Colon (tissue), 2 donors: ENCODE data around the gene DRAP1.
A peak's percentile ranks its signal among the peaks of the same experiment; 100 is the strongest.

Source experiments
- FAIRE-seq: peaks from 2 replicates; lab custom pipeline; 2012; peaks lifted over from hg19 to GRCh38; lab: Jason Lieb, UNC
- donor health status: control.
- donor health status: control.

The DRAP1 gene, protein sequence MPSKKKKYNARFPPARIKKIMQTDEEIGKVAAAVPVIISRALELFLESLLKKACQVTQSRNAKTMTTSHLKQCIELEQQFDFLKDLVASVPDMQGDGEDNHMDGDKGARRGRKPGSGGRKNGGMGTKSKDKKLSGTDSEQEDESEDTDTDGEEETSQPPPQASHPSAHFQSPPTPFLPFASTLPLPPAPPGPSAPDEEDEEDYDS

GRCh38 chr11:65919141-65919572 is at the start of gene DRAP1:
TSS of gene DRAP1 (plus strand) at chr11:65919426. CDS start at chr11:65919502, 76 bp downstream.
- FAIRE-seq = no peak

GRCh38 chr11:65869643-65870306 is 49.5 kb upstream of the DRAP1 start:
- no peak for FAIRE-seq

DNA sequence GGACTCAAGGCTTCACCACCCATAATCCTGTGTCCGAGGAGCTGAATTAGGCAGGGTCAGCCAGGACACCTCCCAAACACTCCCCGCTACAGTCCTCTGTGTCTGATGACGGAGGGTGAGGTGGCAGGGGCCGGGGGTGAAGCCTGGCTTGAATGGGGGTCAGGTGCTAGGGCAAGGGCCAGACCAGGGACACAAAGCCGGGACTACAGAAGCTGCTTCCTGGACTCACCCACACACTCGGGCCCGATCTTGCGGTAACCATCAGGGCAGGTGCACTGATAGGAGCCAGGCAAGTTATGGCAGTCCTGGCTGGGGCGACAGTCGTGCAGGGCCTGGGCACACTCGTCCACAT is 48.9 kb upstream of the DRAP1 start:
- no peak for FAIRE-seq

- no peak for FAIRE-seq
Observed at GRCh38 chr11:65870706-65871681, 48.2 kb upstream of the DRAP1 start.

GRCh38 chr11:65871811-65872548 is 47.2 kb upstream of the DRAP1 start:
- no peak for FAIRE-seq

DNA sequence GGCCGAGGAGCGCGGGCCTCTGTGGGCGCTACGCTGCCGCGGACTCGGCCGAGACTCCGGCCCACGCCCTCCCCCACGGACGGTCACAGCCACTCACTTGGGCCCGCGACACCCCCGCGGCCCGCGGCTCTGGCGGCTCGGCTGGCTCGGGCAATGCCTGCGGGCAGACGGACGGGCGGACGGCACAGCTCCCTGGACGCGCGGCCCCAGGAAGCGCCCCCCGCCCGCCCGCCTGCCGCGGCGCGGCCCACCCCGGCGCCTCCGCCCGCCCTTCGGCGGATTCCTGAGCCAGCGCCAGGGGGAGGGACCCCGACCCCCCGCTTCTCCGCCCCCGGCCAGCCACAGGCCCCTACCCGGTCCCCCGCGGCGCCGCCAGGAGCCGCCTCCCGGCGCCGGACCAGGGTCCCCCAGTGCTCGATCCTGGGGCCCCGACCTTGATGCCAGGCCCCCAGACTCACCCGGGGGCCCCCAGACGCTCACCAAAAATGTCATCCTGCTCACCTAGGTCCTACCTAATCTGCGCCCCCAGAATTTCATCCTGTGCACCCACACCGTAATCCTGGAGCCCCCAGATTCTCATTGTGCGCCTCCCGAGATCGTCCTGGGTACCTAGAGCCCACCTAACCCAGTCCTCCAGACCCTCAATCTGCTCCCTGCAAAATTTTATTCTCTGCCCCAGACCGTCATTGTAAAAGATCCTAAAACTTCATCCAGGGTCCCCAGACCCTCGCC is 46.5 kb upstream of the DRAP1 start, which contains the start of gene EFEMP2:
Gene EFEMP2 (minus strand): TSS at position 215 of the 732 bp plus-strand sequence. CDS start 446 bp downstream, outside the sequence.
- FAIRE-seq = no peak

DNA sequence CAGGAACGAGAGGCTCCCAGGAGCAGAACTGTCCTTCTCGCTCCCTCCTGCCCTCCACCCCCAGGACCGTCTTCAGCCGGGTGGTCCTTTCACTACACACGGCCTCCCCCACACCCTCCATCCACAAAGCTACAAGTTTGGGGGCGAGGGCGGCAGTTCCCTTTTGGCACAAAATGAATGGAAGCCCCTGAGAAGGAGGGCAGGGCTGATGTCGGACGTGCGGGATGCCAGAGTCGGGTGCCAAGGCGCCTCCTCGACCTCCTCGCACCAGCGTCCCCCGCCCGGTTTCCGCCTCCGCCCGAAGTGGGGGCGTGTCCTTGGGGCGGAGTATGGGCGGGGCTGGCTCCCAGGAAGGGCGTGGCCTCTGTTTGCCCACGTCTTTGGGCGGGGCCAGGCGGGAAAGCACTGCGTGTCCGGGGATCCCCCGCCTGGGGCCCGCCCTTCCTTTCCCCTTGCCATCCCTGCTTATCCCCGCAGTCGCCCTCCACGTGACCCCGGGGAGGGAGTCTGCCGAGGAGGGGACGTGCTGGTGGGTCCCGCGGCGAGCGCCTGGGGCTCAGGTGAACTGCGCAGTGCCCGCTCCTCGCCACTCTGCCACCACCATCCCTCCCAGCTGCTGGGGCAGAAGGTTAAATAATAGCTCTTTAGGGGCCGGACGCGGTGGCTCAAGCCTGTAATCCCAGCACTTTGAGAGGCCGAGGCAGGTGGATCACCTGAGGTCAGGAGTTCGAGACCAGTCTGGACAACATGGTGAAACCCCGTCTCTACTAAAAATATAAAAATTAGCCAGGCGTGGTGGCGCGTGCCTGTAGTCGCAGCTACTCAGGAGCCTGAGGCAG is 45.7 kb upstream of the DRAP1 start:
- FAIRE-seq = peak; percentile 38

GRCh38 chr11:65879617-65880016 is 39.6 kb upstream of the DRAP1 start, which contains the start of gene CTSW:
TSS of gene CTSW (plus strand) at chr11:65879837. CDS start at chr11:65879855, 18 bp downstream.
- FAIRE-seq = no peak

DNA sequence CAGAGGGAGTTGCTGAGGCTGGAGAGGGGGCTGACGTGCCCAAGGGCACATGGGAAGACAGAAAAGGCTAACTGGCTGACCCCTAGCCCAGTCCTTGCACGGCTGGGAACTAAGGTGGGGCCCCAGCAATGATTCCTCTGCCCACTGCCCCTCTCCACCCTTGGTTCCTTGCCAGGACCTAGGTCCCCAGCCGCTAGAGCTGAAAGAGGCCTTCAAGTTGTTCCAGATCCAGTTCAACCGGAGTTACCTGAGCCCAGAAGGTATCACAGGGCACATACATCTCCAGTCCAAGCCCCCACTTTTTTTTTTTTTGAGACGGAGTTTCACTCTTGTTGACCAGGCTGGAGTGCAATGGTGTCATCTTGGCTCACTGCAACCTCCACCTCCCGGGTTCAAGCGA is 39.2 kb upstream of the DRAP1 start:
- no peak for FAIRE-seq

GRCh38 chr11:65880844-65881421 is 38.3 kb upstream of the DRAP1 start:
- FAIRE-seq = no peak

GRCh38 chr11:65882120-65883057 is 36.8 kb upstream of the DRAP1 start:
- FAIRE-seq = no peak

GRCh38 chr11:65883058-65883761 is 36.0 kb upstream of the DRAP1 start:
- FAIRE-seq = no peak

DNA sequence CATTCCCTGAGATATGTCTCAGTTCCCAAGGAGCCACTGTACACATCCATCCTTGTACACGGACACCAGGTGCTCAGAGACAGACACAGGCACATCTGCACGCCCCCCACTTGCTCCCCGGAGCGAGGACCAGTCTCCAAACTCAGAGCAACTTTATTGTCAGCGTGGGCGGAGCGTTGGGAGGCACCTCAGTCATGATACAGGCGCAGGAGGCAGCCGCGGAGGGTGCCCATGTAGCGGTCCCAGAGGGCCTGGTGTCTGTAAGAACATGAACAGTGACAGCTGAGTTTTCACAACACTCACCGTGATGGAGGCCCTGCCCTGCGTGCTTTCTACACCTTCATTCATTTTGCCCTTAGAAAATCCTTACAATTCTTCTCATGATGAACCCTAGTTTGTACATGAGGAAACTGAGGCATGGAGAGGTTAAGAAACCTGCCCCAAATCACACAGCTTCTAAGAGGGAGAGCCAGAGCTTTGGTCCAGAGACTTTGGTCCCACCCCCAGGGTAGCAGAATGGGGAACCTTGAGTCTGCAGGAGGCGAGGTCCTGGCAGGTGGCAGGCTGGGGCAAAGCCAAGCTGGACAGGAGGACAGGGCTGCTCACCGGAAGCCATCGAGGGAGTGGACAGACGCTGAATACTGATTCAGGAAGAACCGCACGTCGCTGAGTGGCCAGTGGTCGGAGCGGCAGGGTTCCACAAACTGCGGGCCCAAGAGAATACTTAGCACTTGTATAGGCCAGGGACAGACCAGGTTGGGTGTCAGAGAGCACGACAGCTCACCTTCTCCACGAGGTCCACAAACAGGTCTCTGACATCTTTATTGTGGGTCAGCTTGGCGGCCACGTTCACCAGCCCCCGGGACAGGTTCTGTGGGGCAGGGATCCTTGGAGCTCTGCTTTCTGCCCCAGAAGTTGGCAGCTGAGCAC is 35.2 kb upstream of the DRAP1 start:
- no peak for FAIRE-seq

- FAIRE-seq = no peak
Observed at GRCh38 chr11:65884716-65885092, 34.5 kb upstream of the DRAP1 start.

- no peak for FAIRE-seq
Observed at GRCh38 chr11:65885231-65885630, 34.0 kb upstream of the DRAP1 start.

DNA sequence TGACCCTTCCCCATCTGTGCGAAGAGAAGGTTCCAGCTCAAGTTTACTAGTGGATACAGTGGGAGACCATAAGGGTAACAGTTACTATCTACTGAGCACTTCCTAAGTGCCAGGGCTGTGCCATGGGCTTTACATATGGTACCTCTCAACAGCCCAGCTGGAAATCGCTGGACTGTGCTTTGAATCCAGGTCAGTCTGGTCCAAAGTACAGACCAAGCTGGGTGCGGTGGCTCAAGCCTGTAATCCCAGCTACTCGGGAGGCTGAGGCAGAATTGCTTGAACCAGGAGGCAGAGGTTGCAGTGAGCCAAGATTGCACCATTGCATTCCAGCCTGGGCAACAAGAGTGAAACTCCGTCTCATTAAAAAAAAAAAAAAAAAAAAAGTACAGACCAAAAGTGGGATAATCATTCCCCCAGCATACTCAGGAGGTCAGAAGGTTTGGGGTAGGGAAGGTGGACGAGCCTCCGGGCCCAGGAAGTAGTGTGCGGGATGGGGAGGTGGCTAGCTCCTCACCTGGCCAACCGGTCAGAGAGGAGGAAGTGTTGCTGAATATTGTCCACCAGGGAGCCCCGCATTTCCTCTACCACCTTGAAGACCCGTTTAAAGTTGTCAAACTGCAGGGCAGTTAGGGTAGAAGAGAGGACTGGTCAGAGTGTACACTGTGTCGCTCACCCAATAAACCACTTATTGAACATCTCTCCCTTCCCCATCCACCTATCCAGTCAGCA is 33.3 kb upstream of the DRAP1 start:
- no peak for FAIRE-seq
